Measurements from ENCODE around the gene SKI.
"Not testable (repeated sequence)": the region's sequence is repeated elsewhere in the genome, so short reads cannot be mapped to it uniquely, and the experiment has no call there.

Gene SKI

GRCh38 chr1:2290595-2291510, 62.7 kb downstream of the SKI start:
- no peak for TF ChIP-seq POLR2AphosphoS5 (IDR thresholded peaks at IDR 0.05; ENCODE audit: low read depth, low read length)
- TF ChIP-seq POLR2A (IDR thresholded peaks at IDR 0.05; ENCODE audit: low read depth, low read length) = no peak
- no peak for TF ChIP-seq TAF1 (IDR thresholded peaks at IDR 0.05; ENCODE audit: borderline replicate concordance, low read depth, low read length)
- peak; percentile 89 for FAIRE-seq
- peak; percentile 59 for DNase-seq (ENCODE audit: insufficient read length)

GRCh38 chr1:2291577-2291976, 63.5 kb downstream of the SKI start:
- DNase-seq (ENCODE audit: insufficient read length) = no peak
- no peak for TF ChIP-seq TAF1 (IDR thresholded peaks at IDR 0.05; ENCODE audit: borderline replicate concordance, low read depth, low read length)
- no peak for TF ChIP-seq POLR2AphosphoS5 (IDR thresholded peaks at IDR 0.05; ENCODE audit: low read depth, low read length)
- TF ChIP-seq POLR2A (IDR thresholded peaks at IDR 0.05; ENCODE audit: low read depth, low read length) = no peak
- FAIRE-seq = no peak

GRCh38 chr1:2292725-2293450, 64.8 kb downstream of the SKI start:
- no peak for TF ChIP-seq TAF1 (IDR thresholded peaks at IDR 0.05; ENCODE audit: borderline replicate concordance, low read depth, low read length)
- no peak for TF ChIP-seq POLR2A (IDR thresholded peaks at IDR 0.05; ENCODE audit: low read depth, low read length)
- no peak for TF ChIP-seq POLR2AphosphoS5 (IDR thresholded peaks at IDR 0.05; ENCODE audit: low read depth, low read length)
- FAIRE-seq = no peak

GRCh38 chr1:2294033-2294724, 66.1 kb downstream of the SKI start:
- DNase-seq (ENCODE audit: insufficient read length) (no peak), FAIRE-seq (no peak)
- no peak for TF ChIP-seq TAF1 (IDR thresholded peaks at IDR 0.05; ENCODE audit: borderline replicate concordance, low read depth, low read length)
- TF ChIP-seq POLR2AphosphoS5 (IDR thresholded peaks at IDR 0.05; ENCODE audit: low read depth, low read length) = no peak

More at GRCh38 chr1:2292725-2293450, 64.8 kb downstream of the SKI start:
- no peak for DNase-seq (ENCODE audit: insufficient read length)

GRCh38 chr1:2294725-2295078, 66.6 kb downstream of the SKI start:
- FAIRE-seq = no peak
- DNase-seq (ENCODE audit: insufficient read length) = no peak
- no peak for TF ChIP-seq POLR2A (IDR thresholded peaks at IDR 0.05; ENCODE audit: low read depth, low read length)

- DNase-seq (ENCODE audit: insufficient read length) (no peak), FAIRE-seq (no peak)
- TF ChIP-seq POLR2AphosphoS5 (IDR thresholded peaks at IDR 0.05; ENCODE audit: low read depth, low read length) = no peak
- TF ChIP-seq TAF1 (IDR thresholded peaks at IDR 0.05; ENCODE audit: borderline replicate concordance, low read depth, low read length) = no peak
- TF ChIP-seq POLR2A (IDR thresholded peaks at IDR 0.05; ENCODE audit: low read depth, low read length) = no peak
These were observed 67.4 kb downstream of the SKI start for GRCh38 chr1:2295526-2295925.

GRCh38 chr1:2296211-2296610, 68.1 kb downstream of the SKI start:
- not testable (repeated sequence) for DNase-seq (ENCODE audit: insufficient read length); FAIRE-seq

GRCh38 chr1:2296614-2297013, 68.5 kb downstream of the SKI start:
- no peak for TF ChIP-seq POLR2AphosphoS5 (IDR thresholded peaks at IDR 0.05; ENCODE audit: low read depth, low read length)
- TF ChIP-seq TAF1 (IDR thresholded peaks at IDR 0.05; ENCODE audit: borderline replicate concordance, low read depth, low read length) = no peak
- TF ChIP-seq POLR2A (IDR thresholded peaks at IDR 0.05; ENCODE audit: low read depth, low read length) = no peak
- DNase-seq (ENCODE audit: insufficient read length) = no peak
- FAIRE-seq = no peak

- FAIRE-seq = no peak
- DNase-seq (ENCODE audit: insufficient read length) = no peak
- no peak for TF ChIP-seq POLR2AphosphoS5 (IDR thresholded peaks at IDR 0.05; ENCODE audit: low read depth, low read length)
These were observed 69.3 kb downstream of the SKI start for GRCh38 chr1:2297246-2298011.

GRCh38 chr1:2298685-2299084, 70.6 kb downstream of the SKI start:
- FAIRE-seq (no peak), DNase-seq (ENCODE audit: insufficient read length) (no peak)
- TF ChIP-seq POLR2AphosphoS5 (IDR thresholded peaks at IDR 0.05; ENCODE audit: low read depth, low read length) = no peak
- no peak for TF ChIP-seq TAF1 (IDR thresholded peaks at IDR 0.05; ENCODE audit: borderline replicate concordance, low read depth, low read length)
- no peak for TF ChIP-seq POLR2A (IDR thresholded peaks at IDR 0.05; ENCODE audit: low read depth, low read length)

GRCh38 chr1:2299131-2299627, 71.1 kb downstream of the SKI start:
- DNase-seq (ENCODE audit: insufficient read length) (no peak), FAIRE-seq (no peak)

More at GRCh38 chr1:2299131-2299627, 71.1 kb downstream of the SKI start:
- TF ChIP-seq POLR2A (IDR thresholded peaks at IDR 0.05; ENCODE audit: low read depth, low read length) = no peak
- no peak for TF ChIP-seq TAF1 (IDR thresholded peaks at IDR 0.05; ENCODE audit: borderline replicate concordance, low read depth, low read length)
- TF ChIP-seq POLR2AphosphoS5 (IDR thresholded peaks at IDR 0.05; ENCODE audit: low read depth, low read length) = no peak

All from GM12892 (cell line).